ENCODE data around the gene GAPDHS. TPM values are rescaled to one million over a fixed set of nuclear protein-coding genes. Genes with fewer than 3 reads are reported as not detected.

GAPDHS gene
- total RNA-seq, 6 experiments from 2014 or later = not detected

GRCh38 chr19:35488677-35489076, 44.6 kb upstream of the GAPDHS start:
- TF ChIP-seq POLR2A (IDR thresholded peaks at IDR 0.05) = no peak
- no peak for TF ChIP-seq CTCF (IDR thresholded peaks at IDR 0.05)
- DNase-seq (no peak), ATAC-seq (no peak)
- intact Hi-C loops (cut with DNase I) = no loop called here
- Histone ChIP-seq H3K27ac (no peak overlapping the region), H3K27me3 (no peaks in the 10 kb centered on the region), H3K36me3 (no peaks in the 10 kb centered on the region), H3K4me3 (no peak overlapping the region), H3K4me1 (peaks cover 0 to 11% (median 0%) of the 10 kb centered on the region in 4 donors), H3K9me3 (no peaks in the 10 kb centered on the region)
- 81% methylated on average over 8 of the region's 16 CpGs for WGBS (ENCODE audit: insufficient coverage, low coverage, low lambda C conversion rate, missing lambda C conversion rate)

GRCh38 chr19:35490364-35490763, 42.9 kb upstream of the GAPDHS start, which contains the start of gene KRTDAP:
Gene KRTDAP, minus strand, starts transcription at chr19:35490464. Its CDS starts 22 bp downstream, at chr19:35490442.
- Histone ChIP-seq H3K27ac (no peak within 1 kb of the TSS), H3K4me3 (no peak within 1 kb of the TSS), H3K9me3 (no peaks in the 10 kb centered on the region), H3K27me3 (no peaks in the 10 kb centered on the region), H3K4me1 (peaks cover 0 to 2% (median 0%) of the 10 kb centered on the region in 4 donors), H3K36me3 (no peaks in the 10 kb centered on the region)
- TF ChIP-seq POLR2A (IDR thresholded peaks at IDR 0.05) = no peak
- no peak for TF ChIP-seq CTCF (IDR thresholded peaks at IDR 0.05)
- no peak for DNase-seq
- intact Hi-C loops (cut with DNase I) = loop anchor here in 1 of 2 donors (10.0 kb wide), 1 partner anchor 136 kb away; the partner anchor contains the start of gene FFAR3
- ATAC-seq = no peak
- 35% methylated on average over 2 of the region's 9 CpGs for WGBS (ENCODE audit: insufficient coverage, low coverage, low lambda C conversion rate, missing lambda C conversion rate)

GRCh38 chr19:35491836-35492360, 41.4 kb upstream of the GAPDHS start:
- no peak for DNase-seq
- WGBS (ENCODE audit: insufficient coverage, low coverage, low lambda C conversion rate, missing lambda C conversion rate) = 69% methylated on average over 3 of the region's 9 CpGs
- H3K4me3 ChIP-seq = no peak overlapping the region
- TF ChIP-seq POLR2A (IDR thresholded peaks at IDR 0.05) = no peak
- TF ChIP-seq CTCF (IDR thresholded peaks at IDR 0.05) = no peak
- no peaks in the 10 kb centered on the region for H3K36me3 ChIP-seq
- no peaks in the 10 kb centered on the region for H3K9me3 ChIP-seq
- ATAC-seq = no peak
- H3K27ac ChIP-seq = no peak overlapping the region
- intact Hi-C loops (cut with DNase I) = loop anchor here in 1 of 2 donors (10.0 kb wide), 1 partner anchor 137 kb away; the partner anchor contains the start of gene FFAR3
- no peaks in the 10 kb centered on the region for H3K27me3 ChIP-seq
- no peaks in the 10 kb centered on the region for H3K4me1 ChIP-seq

GRCh38 chr19:35493971-35494370, 39.3 kb upstream of the GAPDHS start:
- Histone ChIP-seq H3K9me3 (no peaks in the 10 kb centered on the region), H3K4me1 (no peaks in the 10 kb centered on the region), H3K36me3 (no peaks in the 10 kb centered on the region), H3K27ac (no peak overlapping the region), H3K27me3 (no peaks in the 10 kb centered on the region), H3K4me3 (no peak overlapping the region)
- TF ChIP-seq CTCF (IDR thresholded peaks at IDR 0.05) (no peak), POLR2A (IDR thresholded peaks at IDR 0.05) (no peak)
- DNase-seq (no peak), ATAC-seq (no peak)
- intact Hi-C loops (cut with DNase I) = loop anchor here in 1 of 2 donors (10.0 kb wide), 1 partner anchor 139 kb away; the partner anchor contains the start of gene FFAR3
- WGBS (ENCODE audit: insufficient coverage, low coverage, low lambda C conversion rate, missing lambda C conversion rate) = no CpG with 5 or more reads among the region's 9 CpGs

Measured in right lobe of liver (tissue), 6 donors.